GM12878 (cell line): ENCODE measurements around the gene DIDO1.

Experiments
- FOXK2 ChIP-seq: fragments of 450-650 bp; IDR thresholded peaks from 2 replicates; pipeline ENCODE4 v1.6.1; 2017; ENCODE audit warnings: mild to moderate bottlenecking, moderate library complexity
- SMAD5 ChIP-seq: IDR thresholded peaks from 2 replicates; pipeline ENCODE4 v1.6.1; 2016; ENCODE audit warnings: antibody characterized with exemption, low read depth
- TCF3 ChIP-seq: IDR thresholded peaks from 2 replicates; pipeline ENCODE4 v1.6.1; 2012; ENCODE audit warnings: low read depth, mild to moderate bottlenecking, low read length, borderline replicate concordance; ENCODE audit not compliant: insufficient read depth
- TCF7 ChIP-seq: IDR thresholded peaks from 2 replicates; pipeline ENCODE4 v1.6.1; 2014; ENCODE audit warnings: antibody characterized with exemption, borderline replicate concordance
- TF ChIP-seq, protein P1 (sequence below): IDR thresholded peaks from 2 replicates; pipeline ENCODE4 v1.6.1; 2011; ENCODE audit warnings: mild to moderate bottlenecking, low read depth, low read length, moderate library complexity; ENCODE audit not compliant: insufficient replicate concordance
- TF ChIP-seq, protein P2 (sequence below), 3 experiments: IDR thresholded peaks in 2 of 3; conservative IDR thresholded peaks in 1 of 3; 2 replicates each; pipeline ENCODE4 v1.5.1; 2011; ENCODE audit warnings: low read depth in 3 of 3, low read length in 3 of 3, mild to moderate bottlenecking in 3 of 3, control low read depth in 2 of 3, moderate library complexity in 2 of 3, inconsistent platforms in 1 of 3, mixed read lengths in 1 of 3; ENCODE audit not compliant: control insufficient read depth in 2 of 3, insufficient read depth in 1 of 3; ENCODE audit errors: extremely low read depth in 1 of 3

DNA sequence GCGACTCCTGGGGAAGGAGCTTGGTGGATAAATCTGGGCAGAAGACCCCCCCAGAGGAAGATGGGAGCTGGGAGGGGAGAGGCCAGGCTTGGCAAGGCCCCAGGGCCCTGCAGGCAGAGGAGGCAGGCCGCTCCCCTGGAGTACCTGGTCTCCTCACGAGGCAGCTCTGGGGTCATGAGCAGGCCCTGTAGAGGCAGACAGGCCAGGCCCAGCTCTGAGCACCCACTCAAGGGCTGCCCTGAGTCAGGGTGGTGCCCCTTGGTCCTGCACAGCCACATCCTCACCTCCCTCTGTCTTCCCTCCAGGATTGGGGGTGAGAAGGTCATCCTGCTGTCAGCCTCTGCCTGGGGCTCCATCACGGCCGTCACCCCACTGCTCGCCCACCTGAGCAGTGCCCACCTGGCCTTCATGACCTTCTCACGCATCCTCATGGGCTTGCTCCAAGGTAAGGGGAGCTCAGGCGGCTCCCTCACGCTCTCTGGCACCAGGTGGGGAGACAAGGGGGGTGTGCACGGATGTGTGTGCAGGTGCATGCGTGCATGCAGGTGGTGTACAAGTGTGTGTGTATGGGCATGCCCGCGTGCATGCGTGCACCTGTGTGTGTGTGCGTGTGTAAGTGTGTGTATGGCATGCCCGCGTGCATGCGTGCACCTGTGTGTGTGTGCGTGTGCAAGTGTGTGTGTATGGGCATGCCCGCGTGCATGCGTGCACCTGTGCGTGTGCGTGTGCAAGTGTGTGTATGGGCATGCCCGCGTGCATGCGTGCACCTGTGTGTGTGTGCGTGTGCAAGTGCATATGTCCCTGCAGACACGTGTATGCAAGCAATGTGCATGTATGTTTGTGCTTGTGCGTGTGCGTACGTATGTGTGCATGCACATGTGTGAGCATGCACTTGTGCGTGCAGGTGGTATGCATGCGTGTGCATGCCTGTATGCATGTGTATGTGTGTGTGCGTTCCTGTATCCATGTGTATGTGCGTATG, 31.1 kb upstream of the DIDO1 start:
- TF ChIP-seq, protein P1, sequence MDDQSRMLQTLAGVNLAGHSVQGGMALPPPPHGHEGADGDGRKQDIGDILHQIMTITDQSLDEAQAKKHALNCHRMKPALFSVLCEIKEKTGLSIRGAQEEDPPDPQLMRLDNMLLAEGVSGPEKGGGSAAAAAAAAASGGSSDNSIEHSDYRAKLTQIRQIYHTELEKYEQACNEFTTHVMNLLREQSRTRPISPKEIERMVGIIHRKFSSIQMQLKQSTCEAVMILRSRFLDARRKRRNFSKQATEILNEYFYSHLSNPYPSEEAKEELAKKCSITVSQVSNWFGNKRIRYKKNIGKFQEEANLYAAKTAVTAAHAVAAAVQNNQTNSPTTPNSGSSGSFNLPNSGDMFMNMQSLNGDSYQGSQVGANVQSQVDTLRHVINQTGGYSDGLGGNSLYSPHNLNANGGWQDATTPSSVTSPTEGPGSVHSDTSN, result no peak
- 0 out of 2 replicates have a peak, but pooled peaks have one; percentile 49 for TF ChIP-seq TCF3
- TF ChIP-seq, protein P2, sequence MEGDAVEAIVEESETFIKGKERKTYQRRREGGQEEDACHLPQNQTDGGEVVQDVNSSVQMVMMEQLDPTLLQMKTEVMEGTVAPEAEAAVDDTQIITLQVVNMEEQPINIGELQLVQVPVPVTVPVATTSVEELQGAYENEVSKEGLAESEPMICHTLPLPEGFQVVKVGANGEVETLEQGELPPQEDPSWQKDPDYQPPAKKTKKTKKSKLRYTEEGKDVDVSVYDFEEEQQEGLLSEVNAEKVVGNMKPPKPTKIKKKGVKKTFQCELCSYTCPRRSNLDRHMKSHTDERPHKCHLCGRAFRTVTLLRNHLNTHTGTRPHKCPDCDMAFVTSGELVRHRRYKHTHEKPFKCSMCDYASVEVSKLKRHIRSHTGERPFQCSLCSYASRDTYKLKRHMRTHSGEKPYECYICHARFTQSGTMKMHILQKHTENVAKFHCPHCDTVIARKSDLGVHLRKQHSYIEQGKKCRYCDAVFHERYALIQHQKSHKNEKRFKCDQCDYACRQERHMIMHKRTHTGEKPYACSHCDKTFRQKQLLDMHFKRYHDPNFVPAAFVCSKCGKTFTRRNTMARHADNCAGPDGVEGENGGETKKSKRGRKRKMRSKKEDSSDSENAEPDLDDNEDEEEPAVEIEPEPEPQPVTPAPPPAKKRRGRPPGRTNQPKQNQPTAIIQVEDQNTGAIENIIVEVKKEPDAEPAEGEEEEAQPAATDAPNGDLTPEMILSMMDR (IDR thresholded peaks at IDR 0.05 in 2 of 3, conservative IDR thresholded peaks at IDR 0.05 in 1 of 3; ENCODE audit: control insufficient read depth in 2 of 3, extremely low read depth in 1 of 3, insufficient read depth in 1 of 3, low read depth in 3 of 3, low read length in 3 of 3), result no peak
- no peak for TF ChIP-seq FOXK2
- no peak for TF ChIP-seq TCF7
- no peak for TF ChIP-seq SMAD5
